OCI-LY7 (cell line): ENCODE data around the gene CASP10. TPM values are rescaled to one million over a fixed set of nuclear protein-coding genes. Genes with fewer than 3 reads are reported as not detected.
A peak's percentile ranks its signal among the peaks of the same experiment; 100 is the strongest.

Source experiments
- BruUV-seq: library from RNA; stranded (reverse); fragments of 400-500 nt; replicated peaks from 2 replicates; lab custom pipeline; 2021; lab: Mats Ljungman, UMichigan
- CTCF ChIA-PET: fragments of 300-600 bp; sonication (Branson Sonifier 250); formaldehyde crosslinking; loops from one replicate; lab custom pipeline; 2022; ENCODE audit warnings: antibody characterized with exemption; ENCODE audit not compliant: unreplicated experiment; lab: Charles Lee
- POLR2A ChIA-PET: fragments of 300-600 bp; sonication (Branson Sonifier 250); formaldehyde crosslinking; loops from one replicate; lab custom pipeline; 2022; ENCODE audit warnings: antibody characterized with exemption; lab: Charles Lee
- DNase-seq: peaks from one replicate; pipeline ENCODE4 v3.0.0-alpha.2; 2015; ENCODE audit warnings: low spot score
- H2AFZ ChIP-seq: fragments of 200-600 bp; sonication (generic), shearing (Covaris generic); 2 replicates; pipeline ENCODE4 v1.6.1; 2014; ENCODE audit warnings: mild to moderate bottlenecking, antibody characterized with exemption, low read length, moderate library complexity
- H3K27ac ChIP-seq: fragments of 200-600 bp; sonication (generic); 2 replicates; pipeline ENCODE4 v1.5.1; 2014; ENCODE audit warnings: mixed run types, low read depth, mild to moderate bottlenecking, moderate library complexity, low read length, inconsistent platforms; ENCODE audit not compliant: poor library complexity, severe bottlenecking
- H3K36me3 ChIP-seq: fragments of 200-600 bp; sonication (generic); 2 replicates; pipeline ENCODE4 v1.6.1; 2014; ENCODE audit warnings: mild to moderate bottlenecking, antibody characterized with exemption, low read length, moderate library complexity, mixed read lengths; ENCODE audit not compliant: insufficient read depth
- H3K4me1 ChIP-seq: fragments of 200-600 bp; sonication (generic); 2 replicates; pipeline ENCODE4 v1.5.1; 2014; ENCODE audit warnings: mild to moderate bottlenecking, low read length; ENCODE audit not compliant: insufficient read depth, poor library complexity, severe bottlenecking
- H3K4me2 ChIP-seq: fragments of 200-600 bp; sonication (generic); 2 replicates; pipeline ENCODE4 v1.6.1; 2014; ENCODE audit warnings: mild to moderate bottlenecking, low read length
- H3K4me3 ChIP-seq: fragments of 200-600 bp; sonication (generic); 2 replicates; pipeline ENCODE4 v1.5.1; 2014; ENCODE audit warnings: mild to moderate bottlenecking, low read depth, low read length; ENCODE audit not compliant: poor library complexity, severe bottlenecking
- H3K79me2 ChIP-seq: fragments of 200-600 bp; sonication (generic); 2 replicates; pipeline ENCODE4 v1.6.1; 2016; ENCODE audit warnings: low read depth, mild to moderate bottlenecking, low read length, moderate library complexity, mixed read lengths; ENCODE audit not compliant: insufficient read depth
- H3K9me2 ChIP-seq: fragments of 200-600 bp; sonication (generic); 2 replicates; pipeline ENCODE4 v1.6.1; 2016; ENCODE audit warnings: mild to moderate bottlenecking, low read length, mixed read lengths; ENCODE audit not compliant: insufficient read depth
- H3K9me3 ChIP-seq: fragments of 200-600 bp; sonication (generic); 2 replicates; pipeline ENCODE4 v1.6.1; 2014; ENCODE audit warnings: mild to moderate bottlenecking, mixed run types, low read length, mixed read lengths
- H4K20me1 ChIP-seq: fragments of 200-600 bp; sonication (generic); 2 replicates; pipeline ENCODE4 v1.6.1; 2014; ENCODE audit warnings: mild to moderate bottlenecking, antibody characterized with exemption, low read length, moderate library complexity, mixed read lengths; ENCODE audit not compliant: insufficient read depth
- EZH2phosphoT487 ChIP-seq: fragments of 200-600 bp; sonication (generic); IDR thresholded peaks from 2 replicates; pipeline ENCODE4 v1.6.1; 2018; ENCODE audit warnings: low read depth, borderline replicate concordance, mild to moderate bottlenecking, mixed run types, antibody characterized with exemption, low read length, moderate library complexity, mixed read lengths
- intact Hi-C: fragments of 100-400 bp; cut with micrococcal nuclease; formaldehyde crosslinking; loops from one replicate; pipeline ENCODE4 v1.10.0; 2022; ENCODE audit not compliant: unreplicated experiment
- total RNA-seq, 2 experiments: library from RNA; depleted of rRNA in 1 of 2; stranded (reverse); fragments of >200 nt in 1 of 2; shearing (Covaris generic) in 1 of 2; gene quantifications; 2 replicates each; pipeline ENCODE4 v1.2.3, GENCODE V29; 2014 to 2022
- TF ChIP-seq, protein P1 (sequence below): fragments of 200-600 bp; sonication (generic); conservative IDR thresholded peaks from 2 replicates; pipeline ENCODE4 v1.5.1; 2014; ENCODE audit warnings: mild to moderate bottlenecking, antibody characterized with exemption, low read length, moderate library complexity, mixed read lengths

Gene CASP10
- total RNA-seq, 2 experiments from 2014 or later, result 0.51 to 1.2 TPM

DNA sequence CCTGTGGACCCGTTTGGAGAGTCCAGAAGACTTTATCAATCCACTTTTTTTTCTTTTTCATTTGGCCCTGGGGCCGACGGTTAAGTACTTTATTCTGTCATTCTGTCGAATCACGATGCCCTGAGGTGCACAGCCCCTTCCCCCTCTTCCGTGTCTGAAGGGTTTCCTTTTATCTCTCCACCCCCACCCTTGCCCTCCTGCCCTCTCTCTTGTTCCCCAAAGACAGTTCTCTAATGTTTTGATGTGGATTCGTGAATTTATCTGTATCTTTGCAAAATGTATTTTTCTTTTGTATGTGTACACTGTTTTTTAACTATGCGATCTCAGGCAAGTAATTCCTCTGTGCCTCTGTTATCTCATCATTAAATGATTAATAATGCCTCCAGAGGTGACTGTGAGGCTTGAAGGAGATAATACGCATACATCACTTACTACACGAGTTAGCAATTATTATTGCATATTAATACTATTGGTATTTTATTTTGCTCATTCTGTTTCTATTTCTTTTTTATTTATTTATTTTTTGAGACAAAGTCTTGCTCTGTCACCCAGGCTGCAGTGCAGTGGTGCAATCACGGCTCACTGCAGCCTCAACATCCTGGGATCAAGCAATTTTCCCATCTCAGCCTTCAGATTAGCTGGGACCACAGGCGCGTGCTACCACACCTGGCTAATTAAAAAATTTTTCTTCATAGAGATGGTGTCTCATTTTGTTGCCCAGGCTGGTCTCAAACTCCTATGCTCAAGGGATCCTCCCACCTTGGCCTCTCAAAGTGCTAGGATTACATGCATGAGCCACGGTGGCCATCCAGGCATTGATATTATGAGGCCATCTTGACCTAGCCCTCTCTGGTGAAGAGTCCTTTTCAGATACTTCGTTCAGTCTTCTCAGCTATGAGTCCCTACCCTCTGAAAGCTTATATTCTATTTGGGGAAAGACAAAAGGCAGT lies 76.0 kb downstream of the CASP10 start:
- Histone ChIP-seq H3K27ac (peak overlapping the region; percentile 93), H3K36me3 (no peaks in the 10 kb centered on the region), H3K9me2 (no peaks in the 10 kb centered on the region), H3K4me3 (peak overlapping the region; percentile 69), H3K9me3 (no peaks in the 10 kb centered on the region), H3K4me2 (peak overlapping the region; percentile 88), H2AFZ (peak overlapping the region; percentile 73; the same call in 1 of the 2 replicates), H3K4me1 (peaks cover 54% of the 10 kb centered on the region), H3K79me2 (peaks cover 53% of the 10 kb centered on the region), H4K20me1 (peaks cover 6% of the 10 kb centered on the region; the same call in 1 of the 2 replicates)
- CTCF ChIA-PET, result interaction anchor here (0.6 to 2.3 kb wide), 2 partner anchors 27 to 237 kb away, joined by 3 to 7 read pairs; no protein-coding TSS in a partner anchor
- TF ChIP-seq EZH2phosphoT487, result no peak
- TF ChIP-seq, protein P1, sequence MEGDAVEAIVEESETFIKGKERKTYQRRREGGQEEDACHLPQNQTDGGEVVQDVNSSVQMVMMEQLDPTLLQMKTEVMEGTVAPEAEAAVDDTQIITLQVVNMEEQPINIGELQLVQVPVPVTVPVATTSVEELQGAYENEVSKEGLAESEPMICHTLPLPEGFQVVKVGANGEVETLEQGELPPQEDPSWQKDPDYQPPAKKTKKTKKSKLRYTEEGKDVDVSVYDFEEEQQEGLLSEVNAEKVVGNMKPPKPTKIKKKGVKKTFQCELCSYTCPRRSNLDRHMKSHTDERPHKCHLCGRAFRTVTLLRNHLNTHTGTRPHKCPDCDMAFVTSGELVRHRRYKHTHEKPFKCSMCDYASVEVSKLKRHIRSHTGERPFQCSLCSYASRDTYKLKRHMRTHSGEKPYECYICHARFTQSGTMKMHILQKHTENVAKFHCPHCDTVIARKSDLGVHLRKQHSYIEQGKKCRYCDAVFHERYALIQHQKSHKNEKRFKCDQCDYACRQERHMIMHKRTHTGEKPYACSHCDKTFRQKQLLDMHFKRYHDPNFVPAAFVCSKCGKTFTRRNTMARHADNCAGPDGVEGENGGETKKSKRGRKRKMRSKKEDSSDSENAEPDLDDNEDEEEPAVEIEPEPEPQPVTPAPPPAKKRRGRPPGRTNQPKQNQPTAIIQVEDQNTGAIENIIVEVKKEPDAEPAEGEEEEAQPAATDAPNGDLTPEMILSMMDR, result no peak
- DNase-seq, result peak; percentile 68
- POLR2A ChIA-PET, result interaction anchor here (0.5 to 2.3 kb wide), 11 partner anchors 11 to 520 kb away, joined by 3 to 10 read pairs (median 4); partner anchors contain the start of genes CLK1, STRADB and TRAK2
- BruUV-seq, result no TSS peak
- intact Hi-C loops, result loop anchor here (1.0 to 2.0 kb wide), 2 partner anchors 23 to 192 kb away; partner anchors contain the start of genes STRADB and TRAK2

GRCh38 chr2:201260302-201260800 lies 77.4 kb downstream of the CASP10 start, which contains the start of gene CASP8:
Gene CASP8, plus strand, starts transcription at chr2:201260536. Its CDS starts 5,951 bp downstream, at chr2:201266487.
- Histone ChIP-seq H2AFZ (peak within 1 kb of the TSS; percentile 51; the same call in 1 of the 2 replicates), H3K4me3 (peak within 1 kb of the TSS; percentile 69), H4K20me1 (peaks cover 12% of the 10 kb centered on the region; the same call in 1 of the 2 replicates), H3K9me2 (no peaks in the 10 kb centered on the region), H3K9me3 (no peaks in the 10 kb centered on the region), H3K79me2 (peaks cover 67% of the 10 kb centered on the region), H3K4me1 (peaks cover 54% of the 10 kb centered on the region), H3K4me2 (peak within 1 kb of the TSS; percentile 88), H3K36me3 (no peaks in the 10 kb centered on the region), H3K27ac (peak within 1 kb of the TSS; percentile 93)
- peak; percentile 86 for DNase-seq
- POLR2A ChIA-PET, result interaction anchor here (0.6 to 2.3 kb wide), 14 partner anchors 9 to 518 kb away, joined by 3 to 10 read pairs (median 4); partner anchors contain the start of genes CLK1, STRADB and TRAK2
- intact Hi-C loops, result loop anchor here (1.0 to 5.0 kb wide), 2 partner anchors 297 to 382 kb away; partner anchors contain the start of genes ORC2 and TMEM237
- no TSS peak for BruUV-seq
- CTCF ChIA-PET, result interaction anchor here (2.3 to 2.7 kb wide), 2 partner anchors 26 to 28 kb away, joined by 7 read pairs; no protein-coding TSS in a partner anchor
- no peak for TF ChIP-seq EZH2phosphoT487
- TF ChIP-seq, protein P1, result no peak
